ENCODE measurements around the gene SCN10A. TPM values are rescaled to one million over a fixed set of nuclear protein-coding genes. Genes with fewer than 3 reads are reported as not detected.

Gene SCN10A
- total RNA-seq, 1 donor from 2014 or later: not detected

DNA sequence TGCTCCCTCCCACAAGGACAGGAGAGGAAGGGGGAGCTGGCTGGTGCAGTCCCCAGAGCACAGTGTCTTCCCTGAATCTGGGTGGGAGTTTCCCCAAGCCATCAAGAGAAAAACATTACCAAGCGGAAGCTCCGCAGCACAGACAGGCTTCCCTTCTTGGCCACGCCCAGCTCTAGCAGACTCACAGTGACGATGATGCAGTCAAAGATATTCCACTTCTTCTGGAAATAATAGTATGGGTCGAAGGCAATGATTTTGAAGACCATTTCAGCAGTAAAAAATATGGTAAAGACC, 76.7 kb downstream of the SCN10A start:
- Mint-ChIP-seq H3K4me3 (no peak overlapping the region), H3K27ac (no peak overlapping the region), H3K9me3 (no peaks in the 10 kb centered on the region), H3K27me3 (peaks cover 7% of the 10 kb centered on the region), H3K36me3 (ENCODE audit: low read depth) (no peaks in the 10 kb centered on the region), H3K4me1 (no peaks in the 10 kb centered on the region)
- intact Hi-C loops (cut with micrococcal nuclease): no loop called here
- TF ChIP-seq, protein P1, sequence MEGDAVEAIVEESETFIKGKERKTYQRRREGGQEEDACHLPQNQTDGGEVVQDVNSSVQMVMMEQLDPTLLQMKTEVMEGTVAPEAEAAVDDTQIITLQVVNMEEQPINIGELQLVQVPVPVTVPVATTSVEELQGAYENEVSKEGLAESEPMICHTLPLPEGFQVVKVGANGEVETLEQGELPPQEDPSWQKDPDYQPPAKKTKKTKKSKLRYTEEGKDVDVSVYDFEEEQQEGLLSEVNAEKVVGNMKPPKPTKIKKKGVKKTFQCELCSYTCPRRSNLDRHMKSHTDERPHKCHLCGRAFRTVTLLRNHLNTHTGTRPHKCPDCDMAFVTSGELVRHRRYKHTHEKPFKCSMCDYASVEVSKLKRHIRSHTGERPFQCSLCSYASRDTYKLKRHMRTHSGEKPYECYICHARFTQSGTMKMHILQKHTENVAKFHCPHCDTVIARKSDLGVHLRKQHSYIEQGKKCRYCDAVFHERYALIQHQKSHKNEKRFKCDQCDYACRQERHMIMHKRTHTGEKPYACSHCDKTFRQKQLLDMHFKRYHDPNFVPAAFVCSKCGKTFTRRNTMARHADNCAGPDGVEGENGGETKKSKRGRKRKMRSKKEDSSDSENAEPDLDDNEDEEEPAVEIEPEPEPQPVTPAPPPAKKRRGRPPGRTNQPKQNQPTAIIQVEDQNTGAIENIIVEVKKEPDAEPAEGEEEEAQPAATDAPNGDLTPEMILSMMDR (IDR thresholded peaks at IDR 0.05): no peak
- CTCF ChIA-PET: no interaction called here
- POLR2A ChIA-PET: no interaction called here
- ATAC-seq (ENCODE audit: low read depth) (no peak), DNase-seq (no peak)

DNA sequence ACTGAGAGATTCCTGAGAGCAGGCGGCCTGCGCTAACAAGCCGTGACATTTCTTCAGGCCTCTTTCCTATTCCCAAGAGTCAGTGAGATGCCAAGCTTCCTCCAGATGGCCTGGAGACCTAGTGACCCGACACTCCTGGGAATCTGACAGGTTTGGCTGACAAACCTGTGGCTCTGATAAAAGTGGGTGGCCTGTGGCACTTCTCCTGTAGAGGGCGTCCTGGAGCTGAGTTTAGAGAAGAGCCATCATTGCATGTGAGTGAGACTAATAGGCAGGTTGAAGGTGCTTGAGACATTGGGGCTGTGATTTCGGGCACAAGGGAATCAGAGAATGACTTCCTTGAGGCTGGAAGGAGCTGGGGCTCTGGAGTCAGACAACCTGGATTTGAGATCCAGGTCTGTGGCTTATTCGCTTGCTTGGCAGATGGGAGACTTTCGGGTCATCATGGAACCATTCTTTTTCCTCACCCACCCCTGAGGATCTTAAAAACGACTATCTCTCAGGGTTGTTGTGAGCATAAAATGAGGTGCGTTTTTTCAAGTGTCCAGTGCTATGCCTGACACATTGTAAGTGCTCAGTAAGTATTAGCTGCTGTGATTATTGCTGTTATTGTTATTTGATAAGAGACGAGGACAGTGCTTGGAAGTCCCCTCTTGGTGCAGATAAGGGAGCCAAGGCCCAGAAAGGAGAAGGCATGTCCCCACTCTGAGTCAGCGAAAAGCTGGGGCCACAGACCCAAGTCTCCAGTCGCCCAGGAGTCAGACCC, 77.2 kb downstream of the SCN10A start:
- H3K4me1 Mint-ChIP-seq: no peaks in the 10 kb centered on the region
- TF ChIP-seq, protein P1 (IDR thresholded peaks at IDR 0.05): no peak
- no peak for ATAC-seq (ENCODE audit: low read depth)
- H3K4me3 Mint-ChIP-seq: no peak overlapping the region
- no peaks in the 10 kb centered on the region for H3K36me3 Mint-ChIP-seq (ENCODE audit: low read depth)
- ChIA-PET POLR2A (no interaction called here), CTCF (no interaction called here)
- DNase-seq: no peak
- H3K27me3 Mint-ChIP-seq: peaks cover 7% of the 10 kb centered on the region
- H3K27ac Mint-ChIP-seq: no peak overlapping the region
- intact Hi-C loops (cut with micrococcal nuclease): no loop called here
- no peaks in the 10 kb centered on the region for H3K9me3 Mint-ChIP-seq

DNA sequence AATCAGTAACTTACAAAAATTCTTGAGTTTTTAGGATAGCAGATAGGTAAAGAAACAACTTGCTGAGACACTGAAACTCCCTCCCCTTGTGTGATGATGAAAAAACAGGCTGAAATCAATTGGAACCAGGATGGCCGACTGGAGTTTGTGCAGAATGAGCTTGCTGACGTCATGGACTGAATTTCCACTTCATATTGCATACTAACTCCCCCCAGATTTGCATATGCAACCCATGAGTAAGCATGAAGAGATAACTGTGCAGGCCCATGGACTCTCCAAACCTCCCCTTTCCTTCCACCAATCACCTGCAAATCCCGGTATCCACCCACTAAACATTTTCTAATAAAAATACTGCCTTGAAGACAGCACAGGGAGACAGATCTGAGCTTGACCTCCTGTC, 84.5 kb downstream of the SCN10A start:
- CTCF ChIA-PET: no interaction called here
- Mint-ChIP-seq H3K4me1 (no peaks in the 10 kb centered on the region), H3K27me3 (no peaks in the 10 kb centered on the region), H3K4me3 (no peak overlapping the region), H3K36me3 (ENCODE audit: low read depth) (no peaks in the 10 kb centered on the region), H3K27ac (no peak overlapping the region), H3K9me3 (no peaks in the 10 kb centered on the region)
- no peak for DNase-seq
- TF ChIP-seq, protein P1 (IDR thresholded peaks at IDR 0.05): no peak
- intact Hi-C loops (cut with micrococcal nuclease): no loop called here
- ATAC-seq (ENCODE audit: low read depth): no peak
- POLR2A ChIA-PET: no interaction called here

DNA sequence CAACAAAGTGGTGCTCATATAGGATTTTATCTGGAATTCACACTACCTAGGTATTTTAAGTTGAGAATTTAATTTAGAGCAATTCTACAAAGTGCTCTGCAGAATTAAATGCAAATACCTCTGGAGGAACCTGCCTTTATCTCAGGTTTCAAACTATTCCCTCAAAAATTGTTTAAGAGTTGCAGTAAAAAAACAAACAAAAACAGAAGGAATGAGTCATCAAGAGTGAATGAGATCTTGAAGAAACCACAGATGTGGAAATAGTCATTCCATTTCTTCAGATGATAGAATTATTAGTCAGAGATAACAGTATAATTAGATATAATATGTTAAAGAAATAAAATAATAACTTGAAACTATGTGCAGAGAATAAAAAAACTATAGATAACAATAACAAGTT, 85.7 kb downstream of the SCN10A start:
- intact Hi-C loops (cut with micrococcal nuclease): no loop called here
- Mint-ChIP-seq H3K36me3 (ENCODE audit: low read depth) (no peaks in the 10 kb centered on the region), H3K27me3 (no peaks in the 10 kb centered on the region), H3K27ac (no peak overlapping the region), H3K4me3 (no peak overlapping the region), H3K4me1 (no peaks in the 10 kb centered on the region), H3K9me3 (no peaks in the 10 kb centered on the region)
- DNase-seq (no peak), ATAC-seq (ENCODE audit: low read depth) (no peak)
- CTCF ChIA-PET: no interaction called here
- TF ChIP-seq, protein P1 (IDR thresholded peaks at IDR 0.05): no peak
- POLR2A ChIA-PET: no interaction called here

DNA sequence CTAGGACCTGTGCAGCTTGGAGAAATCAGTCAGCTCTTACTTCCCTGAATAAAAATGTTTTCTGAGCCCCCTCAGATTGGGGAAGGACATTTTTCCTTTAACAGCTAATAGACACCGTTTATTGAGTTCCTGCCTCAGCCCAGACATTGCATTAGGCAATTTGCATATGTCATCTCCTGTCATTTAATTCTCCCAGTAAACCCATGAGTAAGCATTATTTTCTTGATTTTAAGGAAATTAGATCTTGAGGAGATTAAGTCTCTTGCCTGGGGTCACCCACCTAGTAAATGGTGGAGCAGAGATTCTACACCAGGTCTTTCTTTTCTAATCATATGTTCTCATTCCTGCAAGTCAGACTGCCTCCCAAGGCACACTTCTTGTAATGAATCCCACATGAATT, 88.0 kb downstream of the SCN10A start:
- Mint-ChIP-seq H3K27me3 (no peaks in the 10 kb centered on the region), H3K4me1 (no peaks in the 10 kb centered on the region), H3K9me3 (no peaks in the 10 kb centered on the region), H3K27ac (no peak overlapping the region), H3K4me3 (no peak overlapping the region), H3K36me3 (ENCODE audit: low read depth) (no peaks in the 10 kb centered on the region)
- CTCF ChIA-PET: no interaction called here
- intact Hi-C loops (cut with micrococcal nuclease): no loop called here
- POLR2A ChIA-PET: no interaction called here
- DNase-seq (no peak), ATAC-seq (ENCODE audit: low read depth) (no peak)
- TF ChIP-seq, protein P1 (IDR thresholded peaks at IDR 0.05): no peak
